HFF-Myc (cell line): ENCODE measurements around the gene PSG1.
"Not testable (repeated sequence)": the region's sequence is repeated elsewhere in the genome, so short reads cannot be mapped to it uniquely, and the experiment has no call there.

Experiments used
- DNase-seq: peaks from one replicate; pipeline ENCODE4 v3.0.0-alpha.2; 2011; ENCODE audit warnings: low read depth; ENCODE audit errors: extremely low read depth
- H3K4me3 ChIP-seq: replicated peaks from 2 replicates; pipeline ENCODE4 v1.5.1; 2011; ENCODE audit warnings: low read depth, mild to moderate bottlenecking, control low read depth, low read length
- CTCF ChIP-seq: IDR thresholded peaks from 2 replicates; pipeline ENCODE4 v1.5.1; 2012; ENCODE audit warnings: mild to moderate bottlenecking, low read depth, low read length, control low read depth; ENCODE audit errors: missing control alignments

The PSG1 gene

GRCh38 chr19:42879613-42880012 is at the start of gene PSG1:
TSS of gene PSG1 (minus strand) at chr19:42879713. CDS start at chr19:42879581, 132 bp downstream.
- no peak for DNase-seq
- no peak within 1 kb of the TSS for H3K4me3 ChIP-seq
- TF ChIP-seq CTCF: no peak

- no peak overlapping the region for H3K4me3 ChIP-seq
- DNase-seq: no peak
- no peak for TF ChIP-seq CTCF
Measured at GRCh38 chr19:42928896-42929295, 49.4 kb upstream of the PSG1 start.

- no peak for DNase-seq
- no peak overlapping the region for H3K4me3 ChIP-seq
- no peak for TF ChIP-seq CTCF
Measured at GRCh38 chr19:42926781-42927180, 47.3 kb upstream of the PSG1 start.

GRCh38 chr19:42923106-42923505 is 43.6 kb upstream of the PSG1 start:
- not testable (repeated sequence) for H3K4me3 ChIP-seq
- TF ChIP-seq CTCF: peak; percentile 81
- peak; percentile 41 for DNase-seq

- H3K4me3 ChIP-seq, DNase-seq: not testable (repeated sequence)
Measured at GRCh38 chr19:42920971-42921370, 41.5 kb upstream of the PSG1 start.

- no peak for DNase-seq
- TF ChIP-seq CTCF: no peak
- no peak overlapping the region for H3K4me3 ChIP-seq
Measured at GRCh38 chr19:42919757-42920079, 40.2 kb upstream of the PSG1 start.

GRCh38 chr19:42919070-42919756 is 39.7 kb upstream of the PSG1 start:
- DNase-seq, H3K4me3 ChIP-seq: not testable (repeated sequence)

- not testable (repeated sequence) for H3K4me3 ChIP-seq, DNase-seq
Measured at GRCh38 chr19:42918377-42919069, 39.0 kb upstream of the PSG1 start.

GRCh38 chr19:42917634-42918033 is 38.1 kb upstream of the PSG1 start, which contains the start of gene PSG6:
TSS of gene PSG6 (minus strand) at chr19:42917894. CDS start at chr19:42917792, 102 bp downstream.
- DNase-seq, H3K4me3 ChIP-seq: not testable (repeated sequence)

GRCh38 chr19:42916931-42917330 is 37.4 kb upstream of the PSG1 start:
- not testable (repeated sequence) for DNase-seq, H3K4me3 ChIP-seq

GRCh38 chr19:42913516-42913915 is 34.0 kb upstream of the PSG1 start:
- not testable (repeated sequence) for DNase-seq, H3K4me3 ChIP-seq

- H3K4me3 ChIP-seq, DNase-seq: not testable (repeated sequence)
Measured at GRCh38 chr19:42912941-42913340, 33.4 kb upstream of the PSG1 start.
